ENCODE results near the gene GCM1. TPM values are rescaled to one million over a fixed set of nuclear protein-coding genes. Genes with fewer than 3 reads are reported as not detected.

The GCM1 gene
- total and polyA plus RNA-seq, 12 donors: 0.03 to 0.35 (median 0.07) TPM; not detected in 9

GRCh38 chr6:53103993-53104675 lies 44.5 kb downstream of the GCM1 start:
- H3K4me1 ChIP-seq (replicated peaks in 1 of 2): no peaks in the 10 kb centered on the region
- no peaks in the 10 kb centered on the region for H3K9me3 ChIP-seq (replicated peaks in 1 of 3)
- H3K4me3 ChIP-seq: no peak overlapping the region
- DNase-seq: no peak
- H3K27ac ChIP-seq: no peak overlapping the region
- peaks cover 0 to 39% of the 10 kb centered on the region in 2 donors for H3K36me3 ChIP-seq (replicated peaks in 1 of 2)
- H3K27me3 ChIP-seq: no peaks in the 10 kb centered on the region
- TF ChIP-seq CTCF (IDR thresholded peaks at IDR 0.05): peak in 1 of 6 experiments; percentile 10
- no peak for TF ChIP-seq POLR2A (IDR thresholded peaks at IDR 0.05)
- intact Hi-C loops (cut with DNase I): no loop called here
- 87 to 98% (median 95%) methylated on average over 3 of the region's 3 CpGs for WGBS, 4 donors

- Histone ChIP-seq H3K4me1 (replicated peaks in 1 of 2) (no peaks in the 10 kb centered on the region), H3K27ac (no peak overlapping the region), H3K36me3 (replicated peaks in 1 of 2) (peaks cover 0 to 71% of the 10 kb centered on the region in 2 donors), H3K9me3 (replicated peaks in 1 of 3) (no peaks in the 10 kb centered on the region), H3K27me3 (no peaks in the 10 kb centered on the region), H3K4me3 (no peak overlapping the region)
- no peak for DNase-seq
- TF ChIP-seq CTCF (IDR thresholded peaks at IDR 0.05) (no peak), POLR2A (IDR thresholded peaks at IDR 0.05) (no peak)
- intact Hi-C loops (cut with DNase I): no loop called here
- WGBS, 4 donors: 96 to 100% (median 98%) methylated on average over 2 of the region's 2 CpGs
Observed at GRCh38 chr6:53101006-53101405, 47.6 kb downstream of the GCM1 start.

GRCh38 chr6:53100561-53100960 lies 48.1 kb downstream of the GCM1 start:
- Histone ChIP-seq H3K27ac (no peak overlapping the region), H3K4me3 (no peak overlapping the region), H3K4me1 (replicated peaks in 1 of 2) (no peaks in the 10 kb centered on the region), H3K36me3 (replicated peaks in 1 of 2) (peaks cover 0 to 75% of the 10 kb centered on the region in 2 donors), H3K27me3 (no peaks in the 10 kb centered on the region), H3K9me3 (replicated peaks in 1 of 3) (no peaks in the 10 kb centered on the region)
- 28 to 33% (median 29%) methylated on average over 2 of the region's 2 CpGs for WGBS, 4 donors
- DNase-seq: no peak
- TF ChIP-seq POLR2A (IDR thresholded peaks at IDR 0.05) (no peak), CTCF (IDR thresholded peaks at IDR 0.05) (no peak)
- intact Hi-C loops (cut with DNase I): no loop called here

- intact Hi-C loops (cut with DNase I): no loop called here
- no peak for DNase-seq
- no peak for TF ChIP-seq CTCF (IDR thresholded peaks at IDR 0.05)
- TF ChIP-seq POLR2A (IDR thresholded peaks at IDR 0.05): no peak
- 59 to 88% (median 73%) methylated on average over 1 of the region's 1 CpG for WGBS, 4 donors
- H3K4me3 ChIP-seq: no peak overlapping the region
- no peaks in the 10 kb centered on the region for H3K4me1 ChIP-seq (replicated peaks in 1 of 2)
- H3K36me3 ChIP-seq (replicated peaks in 1 of 2): peaks cover 0 to 98% of the 10 kb centered on the region in 2 donors
- no peaks in the 10 kb centered on the region for H3K27me3 ChIP-seq
- H3K9me3 ChIP-seq (replicated peaks in 1 of 3): no peaks in the 10 kb centered on the region
- H3K27ac ChIP-seq: no peak overlapping the region
Observed at GRCh38 chr6:53095716-53096115, 52.9 kb downstream of the GCM1 start.

All from adrenal gland (tissue), 12 donors.